DMS114 treated with DMSO at 0.1 percent for 48 hours (cell line): ENCODE results near the gene DNMT1.

ENCODE experiments used
- DNase-seq: peaks from one replicate; lab custom pipeline; 2025; ENCODE audit not compliant: unreplicated experiment; lab: John Stamatoyannopoulos, UW

The DNMT1 gene

GRCh38 chr19:10142701-10143375 lies 51.9 kb downstream of the DNMT1 start:
- no peak for DNase-seq

- no peak for DNase-seq
These were observed 52.8 kb downstream of the DNMT1 start for GRCh38 chr19:10141973-10142372.

GRCh38 chr19:10141479-10141878 lies 53.3 kb downstream of the DNMT1 start:
- no peak for DNase-seq

GRCh38 chr19:10139952-10140351 lies 54.8 kb downstream of the DNMT1 start:
- no peak for DNase-seq

GRCh38 chr19:10138879-10139795 lies 55.6 kb downstream of the DNMT1 start:
- no peak for DNase-seq

- DNase-seq, result no peak
These were observed 56.7 kb downstream of the DNMT1 start for GRCh38 chr19:10137751-10138682.

- DNase-seq, result no peak
These were observed 57.8 kb downstream of the DNMT1 start for GRCh38 chr19:10136936-10137335.

DNA sequence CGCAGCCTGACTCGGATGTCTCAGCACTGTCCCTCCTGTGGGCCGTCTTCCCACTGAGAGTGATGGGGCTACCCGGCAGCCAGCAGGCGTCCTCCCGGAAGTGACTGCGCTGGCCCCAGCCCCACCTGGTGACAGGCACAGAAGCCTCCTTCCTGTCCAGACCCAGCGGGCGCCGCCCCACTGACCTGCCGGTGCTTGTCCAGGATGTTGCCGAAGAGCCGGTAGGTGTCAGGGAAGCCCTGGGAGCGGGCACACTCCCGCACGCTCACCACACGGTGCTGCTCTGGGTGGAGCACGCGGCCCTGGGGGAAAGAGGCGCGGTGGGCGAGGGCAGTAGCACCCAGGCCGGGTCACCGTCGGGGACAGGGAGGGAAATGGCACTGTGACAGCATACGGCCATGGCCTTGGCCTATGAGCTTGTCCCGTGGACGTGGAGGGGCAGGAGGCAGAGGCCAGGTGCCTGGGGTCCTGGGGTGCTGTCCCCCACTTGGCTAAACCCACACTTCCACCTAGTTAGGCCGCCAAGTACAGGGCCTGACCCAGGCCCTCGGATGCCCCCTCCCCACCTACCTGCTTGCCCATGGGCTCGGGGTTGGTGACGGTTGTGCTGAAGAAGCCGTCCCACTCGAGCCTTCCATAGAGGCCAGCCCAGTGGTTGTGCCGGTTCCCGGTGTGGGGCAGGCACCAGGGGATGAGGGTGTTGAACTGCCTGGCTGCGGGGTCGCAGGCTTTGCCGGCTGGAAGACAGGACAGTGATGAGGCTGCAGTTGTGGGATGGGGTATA lies 59.0 kb downstream of the DNMT1 start:
- no peak for DNase-seq

GRCh38 chr19:10134040-10134439 lies 60.7 kb downstream of the DNMT1 start:
- DNase-seq, result no peak

DNA sequence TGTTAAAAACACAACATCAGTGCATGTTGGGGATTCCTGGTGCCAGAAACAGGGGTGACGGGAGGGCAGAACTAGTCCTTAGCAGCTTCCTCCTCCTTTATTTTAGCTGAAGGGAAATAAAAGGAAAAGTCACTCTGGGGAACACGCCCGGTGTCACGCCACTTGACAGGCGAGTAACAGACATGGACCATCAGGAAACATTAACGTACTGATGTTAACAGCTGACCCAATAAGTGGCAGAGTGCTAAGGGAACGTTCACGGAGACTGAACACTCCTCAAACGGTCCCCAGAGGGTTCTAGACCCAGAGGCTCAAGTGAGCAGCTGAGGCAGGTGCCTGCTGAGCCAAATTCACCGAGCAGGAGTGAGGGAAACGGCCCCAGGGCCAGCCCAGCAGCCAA lies 61.2 kb downstream of the DNMT1 start:
- no peak for DNase-seq

DNA sequence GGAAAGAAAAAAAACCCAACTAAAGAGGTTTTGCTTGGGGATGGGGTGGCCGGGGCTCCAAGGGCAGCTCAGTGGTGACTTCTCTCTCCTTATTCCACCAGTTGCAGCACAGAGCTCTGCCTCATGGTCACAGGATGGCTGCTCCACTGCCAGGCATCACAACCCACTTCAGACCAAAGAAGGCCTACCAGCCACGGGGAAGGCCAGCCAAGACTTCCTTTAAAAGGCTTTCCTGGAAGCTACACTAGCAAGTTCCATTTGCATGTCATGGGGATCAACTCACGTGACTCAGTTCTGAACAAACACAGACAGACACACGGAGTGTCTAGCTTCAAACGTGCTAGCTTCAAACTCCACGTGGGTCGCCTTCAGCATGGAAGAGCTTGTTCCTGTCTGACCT lies 61.8 kb downstream of the DNMT1 start:
- no peak for DNase-seq

DNA sequence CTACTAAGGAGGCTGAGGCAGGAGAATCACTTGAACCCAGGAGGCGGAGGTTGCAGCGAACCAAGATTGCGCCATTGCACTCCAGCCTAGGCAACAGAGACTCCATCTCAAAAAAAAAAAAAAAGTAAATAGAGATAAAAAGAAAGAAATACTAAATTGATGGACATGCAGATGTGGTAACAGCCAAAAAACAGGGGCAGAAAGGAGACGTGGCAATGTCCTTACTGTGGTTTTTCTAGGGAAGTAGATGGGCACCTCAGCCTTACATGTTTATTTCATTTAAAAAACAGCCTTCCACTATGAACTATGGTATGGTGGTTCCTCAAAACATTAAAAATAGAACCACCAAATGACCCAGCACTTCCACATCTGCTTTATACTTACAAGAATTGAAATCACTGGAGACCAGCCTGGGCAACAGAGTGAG lies 68.5 kb downstream of the DNMT1 start:
- DNase-seq, result no peak

DNA sequence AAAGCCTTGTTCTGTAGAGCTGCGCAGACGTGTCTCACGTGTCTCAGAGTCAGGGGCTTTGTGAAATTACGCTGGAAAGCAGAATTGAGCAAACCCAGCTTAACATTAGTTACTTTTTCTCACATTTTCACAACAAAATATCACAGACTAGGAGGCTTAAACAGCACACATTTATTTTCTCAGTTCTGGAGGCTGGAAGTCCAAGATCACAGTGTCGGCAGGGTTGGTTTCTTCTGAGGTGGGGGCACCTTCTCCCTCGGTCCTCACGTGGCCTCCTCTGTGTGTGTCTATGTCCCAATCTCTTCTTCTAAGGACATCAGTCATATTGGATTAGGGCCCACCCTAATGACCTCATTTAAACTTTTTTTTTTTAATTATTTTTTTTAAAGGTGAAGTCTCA lies 70.3 kb downstream of the DNMT1 start:
- DNase-seq, result no peak

GRCh38 chr19:10122045-10122444 lies 72.7 kb downstream of the DNMT1 start:
- no peak for DNase-seq

DNA sequence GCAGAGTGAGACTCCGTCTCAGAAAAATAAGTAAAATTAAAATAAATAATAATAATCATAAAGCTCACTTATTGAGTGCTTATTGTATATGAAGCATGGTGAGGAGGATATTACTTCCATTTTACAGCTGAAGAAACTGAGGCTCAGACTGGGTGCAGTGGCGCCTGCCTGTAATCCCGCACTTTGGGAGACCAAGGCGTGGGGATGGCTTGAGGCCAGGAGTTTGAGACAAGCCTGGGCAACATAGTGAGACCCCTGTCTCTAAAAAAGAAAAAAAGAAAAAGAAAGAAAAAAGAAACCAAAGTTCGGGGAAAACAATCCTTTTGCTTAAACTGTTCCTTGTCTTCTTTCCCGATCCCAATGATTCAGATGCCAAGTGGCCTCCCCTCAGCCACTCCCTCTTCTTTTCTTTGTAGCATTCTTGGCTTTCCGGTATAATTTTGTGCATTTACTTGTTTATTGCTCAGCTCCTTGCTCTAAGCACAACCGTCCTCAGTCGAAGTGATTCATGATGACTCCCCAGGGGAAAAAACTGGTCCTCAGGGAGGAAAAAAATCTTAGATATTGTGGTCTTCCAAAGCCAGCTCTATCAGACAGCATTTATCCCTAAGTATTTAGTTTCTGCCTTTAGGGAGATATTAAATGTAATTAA lies 74.1 kb downstream of the DNMT1 start:
- no peak for DNase-seq

- no peak for DNase-seq
These were observed 75.8 kb downstream of the DNMT1 start for GRCh38 chr19:10118960-10119359.

DNA sequence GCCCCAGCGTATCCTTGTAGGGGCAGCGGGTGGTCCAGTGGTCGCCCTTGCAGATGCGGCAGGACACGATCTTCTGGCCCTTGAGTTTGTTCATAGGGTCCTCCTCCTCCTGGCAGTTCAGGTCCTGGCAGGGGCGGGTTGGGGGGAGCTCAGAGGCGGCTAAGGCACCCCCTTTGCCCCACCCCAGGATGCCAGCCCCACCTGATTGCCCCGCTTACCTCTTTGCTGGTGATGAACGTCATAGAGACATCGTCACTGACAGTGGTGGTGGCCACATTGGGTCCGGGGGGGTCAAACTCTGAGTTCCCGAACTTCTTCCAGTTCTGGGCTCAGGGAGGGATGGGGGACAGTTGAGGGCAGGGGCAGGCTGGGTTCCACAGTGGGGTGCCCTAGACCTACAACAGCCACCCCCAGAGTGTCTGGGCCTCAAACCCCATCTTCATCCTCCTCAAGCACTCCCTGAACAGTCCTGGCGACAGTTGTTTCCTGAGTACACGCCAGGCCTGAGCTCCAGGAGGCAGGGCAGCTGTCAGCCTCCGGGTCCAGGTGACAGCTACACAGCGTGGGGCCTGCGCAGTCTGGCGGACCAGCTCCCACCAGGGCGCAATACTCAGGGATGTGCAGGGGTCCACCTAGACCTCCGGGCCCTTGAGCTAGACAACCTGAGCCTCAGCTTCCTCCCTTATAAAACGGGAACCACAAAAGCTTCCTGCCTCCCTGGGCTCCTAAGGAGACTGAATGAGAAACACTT lies 77.7 kb downstream of the DNMT1 start:
- DNase-seq, result no peak

- DNase-seq, result no peak
These were observed 78.5 kb downstream of the DNMT1 start for GRCh38 chr19:10116085-10116865.
